Activated CD4-positive, CD25-positive, alpha-beta regulatory T cell treated with anti-CD3 and anti-CD28 coated beads, Interleukin-2, amount 50 U/mL, for 72 hours (primary cell): ENCODE measurements around the gene ZNF891.

Experiments used
- DNase-seq: peaks from one replicate; pipeline ENCODE4 v3.0.0; 2021

Gene ZNF891

GRCh38 chr12:133058203-133059113 is 71.6 kb downstream of the ZNF891 start:
- DNase-seq: no peak

GRCh38 chr12:133057446-133057845 is 72.6 kb downstream of the ZNF891 start:
- DNase-seq: no peak
